22Rv1 (cell line): ENCODE measurements around the gene XAB2.

ENCODE experiments used
- H3K27ac ChIP-seq: fragments of 450-650 bp; 2 replicates; pipeline ENCODE4 v1.5.1; 2017
- CTCF ChIP-seq: fragments of 450-650 bp; IDR thresholded peaks from 2 replicates; pipeline ENCODE4 v1.5.1; 2017; ENCODE audit warnings: mild to moderate bottlenecking
- ZFX ChIP-seq: fragments of 450-650 bp; IDR thresholded peaks from 2 replicates; pipeline ENCODE4 v1.6.1; 2017; ENCODE audit warnings: antibody characterized with exemption, borderline replicate concordance

The XAB2 gene

DNA sequence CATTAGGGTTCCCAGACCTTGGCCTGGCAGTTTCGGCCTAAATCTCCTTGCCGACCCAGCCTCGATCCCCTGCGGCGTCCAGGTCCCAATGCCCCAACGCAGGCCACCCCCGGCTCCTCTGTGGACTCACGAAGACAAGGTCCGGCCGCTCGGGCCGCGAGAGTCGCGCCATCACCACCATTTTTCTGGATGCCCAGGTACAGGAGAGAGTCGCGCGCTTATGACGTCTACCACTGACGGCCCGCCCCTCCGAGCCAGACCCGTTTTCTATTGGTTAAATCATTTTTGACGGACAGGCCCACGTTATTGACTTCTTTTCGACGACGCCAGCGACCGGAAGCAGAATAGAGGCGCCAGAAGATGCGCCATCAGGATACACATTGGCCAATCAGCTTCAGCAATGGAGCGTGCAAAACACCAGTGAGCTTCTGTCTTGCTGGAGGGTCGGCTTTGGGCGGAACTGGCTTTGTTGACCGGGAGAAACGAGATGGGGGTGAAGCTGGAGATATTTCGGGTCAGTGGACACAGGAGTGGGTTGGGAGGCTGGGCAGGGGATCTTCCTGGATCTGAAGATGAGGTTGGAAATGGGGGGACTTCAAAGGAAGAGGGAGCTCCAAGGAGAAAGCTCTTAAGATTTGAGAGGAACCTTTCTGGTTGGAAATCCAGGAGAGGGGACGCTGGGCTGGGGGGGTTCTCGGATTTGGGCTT, at the start of gene XAB2, which contains the start of gene PET100:
Gene XAB2, minus strand, starts transcription at position 199 of the 708 bp plus-strand sequence. Its CDS starts 18 bp downstream, at position 181.
Gene PET100, plus strand, starts transcription at position 447 of the 708 bp plus-strand sequence. Its CDS starts 41 bp downstream, at position 488.
- TF ChIP-seq CTCF (no peak), ZFX (no peak)
- peak within 1 kb of the TSS; percentile 55 for H3K27ac ChIP-seq

DNA sequence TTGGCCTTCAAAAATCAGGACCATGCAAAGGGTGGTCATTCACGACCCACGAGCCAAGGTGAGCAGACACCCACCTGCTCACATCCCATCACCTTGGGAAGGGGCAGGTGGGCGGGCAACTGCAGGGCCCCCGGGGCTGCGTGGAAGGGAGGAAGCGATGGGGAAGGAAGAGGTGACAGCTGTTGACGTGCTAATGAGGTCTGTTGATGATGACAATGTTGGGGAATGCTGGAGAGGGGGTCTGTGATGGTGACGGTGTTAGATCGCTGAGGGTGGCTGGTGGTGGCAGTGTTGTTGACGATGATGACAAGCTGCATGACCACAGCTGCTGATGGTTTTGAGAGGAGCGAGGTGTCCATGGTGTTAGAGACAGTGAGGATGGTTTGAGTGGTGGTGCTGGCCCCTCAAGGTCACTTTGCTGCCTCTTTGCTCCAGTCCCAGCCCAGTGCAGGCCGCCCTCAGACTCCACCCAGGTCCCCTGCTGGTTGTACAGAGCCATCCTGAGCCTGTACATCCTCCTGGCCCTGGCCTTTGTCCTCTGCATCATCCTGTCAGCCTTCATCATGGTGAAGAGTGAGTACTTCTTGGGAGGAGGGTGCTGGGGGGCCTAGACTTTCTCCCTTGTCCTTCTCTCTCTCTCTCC, 48.4 kb upstream of the XAB2 start:
- H3K27ac ChIP-seq = no peak overlapping the region
- TF ChIP-seq CTCF (no peak), ZFX (no peak)

DNA sequence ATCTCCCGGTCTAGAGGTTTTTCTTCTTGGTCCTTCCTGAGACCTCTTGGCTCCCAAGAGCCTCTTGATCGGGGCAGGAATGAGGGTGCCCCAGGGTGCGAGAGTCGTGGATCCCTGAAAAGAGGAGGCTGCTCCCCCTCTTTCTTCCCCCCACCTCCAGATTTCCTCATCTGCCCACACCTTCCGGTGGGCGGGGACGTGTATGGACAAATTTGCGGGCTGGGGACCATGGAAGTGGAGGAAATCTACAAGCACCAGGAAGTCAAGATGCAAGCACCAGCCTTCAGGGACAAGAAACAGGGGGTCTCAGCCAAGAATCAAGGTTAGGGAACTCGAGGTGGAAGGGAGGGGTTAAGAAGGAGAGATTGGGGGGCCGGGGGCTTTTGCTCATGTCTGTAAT, 47.5 kb upstream of the XAB2 start, which contains the start of gene MCEMP1:
Gene MCEMP1, plus strand, starts transcription at position 237 of the 400 bp plus-strand sequence. Its CDS starts 31 bp downstream, at position 268.
- TF ChIP-seq CTCF (no peak), ZFX (no peak)
- H3K27ac ChIP-seq = no peak within 1 kb of the TSS

DNA sequence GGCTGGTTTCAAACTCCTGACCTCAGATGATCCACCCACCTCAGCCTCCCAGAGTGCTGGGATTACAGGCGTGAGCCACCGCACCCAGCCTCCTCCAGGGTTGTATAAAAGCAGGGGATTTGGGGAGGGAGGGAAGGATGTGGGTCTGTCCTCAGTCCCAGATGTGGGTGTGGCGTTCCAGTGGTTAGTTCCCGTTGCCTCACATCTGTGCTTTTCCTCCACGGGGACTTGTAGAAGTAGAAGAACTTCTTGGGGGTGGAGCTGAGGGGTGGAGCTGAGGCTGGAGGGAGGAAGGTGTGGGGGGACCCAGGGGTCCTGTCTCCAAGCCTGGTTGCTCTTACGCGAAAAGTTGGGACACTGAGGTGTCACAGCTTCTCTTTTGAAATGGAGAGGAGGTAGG, 47.0 kb upstream of the XAB2 start:
- TF ChIP-seq ZFX (no peak), CTCF (no peak)

DNA sequence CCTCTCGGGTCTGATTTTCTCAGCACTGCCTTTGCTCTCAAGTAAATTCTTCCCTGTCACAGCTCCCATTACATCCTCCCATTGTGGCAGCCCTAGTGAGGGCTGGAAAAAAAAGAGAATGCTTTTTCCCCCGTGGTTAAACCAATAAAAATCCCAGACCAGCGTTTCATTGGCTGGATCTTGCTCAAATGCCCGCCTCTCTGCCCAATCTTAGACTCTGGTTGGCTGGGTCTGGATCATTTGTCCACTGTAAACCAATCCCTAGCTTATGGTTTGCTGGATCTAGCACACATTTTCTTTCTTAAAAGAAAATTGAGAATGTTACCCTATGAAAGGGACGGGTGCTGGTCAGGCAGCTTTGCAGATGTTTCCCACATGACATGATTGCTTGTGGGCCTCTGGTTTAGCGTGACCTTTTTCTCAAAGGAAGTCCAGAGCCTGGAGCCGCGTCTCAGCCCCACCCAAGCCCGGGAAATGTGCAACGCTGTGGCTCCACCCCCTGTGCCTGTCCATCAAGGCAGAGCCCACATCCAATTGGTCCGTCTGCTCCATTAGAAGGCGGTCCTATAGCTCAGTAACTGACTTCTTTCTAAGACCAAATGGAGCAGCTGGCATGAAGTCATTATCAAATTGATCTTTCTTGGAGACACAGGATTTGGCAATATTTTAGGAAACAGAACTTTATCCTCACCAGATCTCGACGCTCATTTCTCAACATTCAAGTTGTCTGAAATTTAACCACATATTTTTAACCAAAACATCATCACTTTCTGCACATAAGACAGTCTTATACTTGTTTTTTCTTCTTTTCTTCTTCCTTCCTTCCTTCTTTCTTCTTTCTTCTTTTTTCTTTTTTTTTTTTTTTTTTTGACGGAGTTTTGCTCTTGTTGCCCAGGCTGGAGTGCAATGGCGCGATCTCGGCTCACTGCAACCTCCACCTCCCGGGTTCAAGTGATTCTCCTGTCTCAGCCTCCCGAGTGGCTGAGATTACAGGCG, 45.0 kb upstream of the XAB2 start:
- no peak for TF ChIP-seq ZFX
- TF ChIP-seq CTCF = no peak
- H3K27ac ChIP-seq = no peak overlapping the region

More for the DNA sequence above, 47.0 kb upstream of the XAB2 start:
- no peak overlapping the region for H3K27ac ChIP-seq

- no peak overlapping the region for H3K27ac ChIP-seq
- TF ChIP-seq ZFX (no peak), CTCF (no peak)
Measured at GRCh38 chr19:7672522-7672921, 43.2 kb upstream of the XAB2 start.
